Kidney capillary endothelial cell (primary cell): ENCODE data around the gene BCAS3.
"Not testable (repeated sequence)": the region's sequence is repeated elsewhere in the genome, so short reads cannot be mapped to it uniquely, and the experiment has no call there.

Source experiments
- DNase-seq: peaks from one replicate; pipeline ENCODE4 v3.0.0-alpha.2; 2018; ENCODE audit warnings: low spot score

The BCAS3 gene

GRCh38 chr17:61002316-61002736, 324.7 kb downstream of the BCAS3 start:
- peak; percentile 57 for DNase-seq

GRCh38 chr17:61005358-61005757, 327.7 kb downstream of the BCAS3 start:
- no peak for DNase-seq

GRCh38 chr17:61005958-61006357, 328.3 kb downstream of the BCAS3 start:
- DNase-seq = not testable (repeated sequence)

- DNase-seq = no peak
Observed at GRCh38 chr17:61007980-61008379, 330.3 kb downstream of the BCAS3 start.

- no peak for DNase-seq
Observed at GRCh38 chr17:61009663-61010062, 332.0 kb downstream of the BCAS3 start.

GRCh38 chr17:61010661-61011170, 333.1 kb downstream of the BCAS3 start:
- no peak for DNase-seq

- no peak for DNase-seq
Observed at GRCh38 chr17:61011251-61011650, 333.6 kb downstream of the BCAS3 start.

- DNase-seq = no peak
Observed at GRCh38 chr17:61015966-61016365, 338.3 kb downstream of the BCAS3 start.

- DNase-seq = no peak
Observed at GRCh38 chr17:61017317-61018006, 339.8 kb downstream of the BCAS3 start.

GRCh38 chr17:61018938-61019337, 341.3 kb downstream of the BCAS3 start:
- no peak for DNase-seq

- no peak for DNase-seq
Observed at GRCh38 chr17:61023996-61024395, 346.3 kb downstream of the BCAS3 start.

GRCh38 chr17:61026818-61027217, 349.2 kb downstream of the BCAS3 start:
- no peak for DNase-seq

GRCh38 chr17:61029181-61029580, 351.5 kb downstream of the BCAS3 start:
- no peak for DNase-seq

GRCh38 chr17:61040666-61041065, 363.0 kb downstream of the BCAS3 start:
- no peak for DNase-seq

- not testable (repeated sequence) for DNase-seq
Observed at GRCh38 chr17:61042348-61042747, 364.7 kb downstream of the BCAS3 start.

GRCh38 chr17:61047515-61047914, 369.9 kb downstream of the BCAS3 start:
- no peak for DNase-seq

GRCh38 chr17:61048376-61049106, 370.9 kb downstream of the BCAS3 start:
- no peak for DNase-seq

GRCh38 chr17:61053469-61053868, 375.8 kb downstream of the BCAS3 start:
- DNase-seq = peak; percentile 59

- DNase-seq = no peak
Observed at GRCh38 chr17:61054436-61054835, 376.8 kb downstream of the BCAS3 start.

GRCh38 chr17:61057257-61057656, 379.6 kb downstream of the BCAS3 start:
- DNase-seq = peak; percentile 60

- DNase-seq = no peak
Observed at GRCh38 chr17:61058066-61058465, 380.4 kb downstream of the BCAS3 start.

- DNase-seq = no peak
Observed at GRCh38 chr17:61063528-61063927, 385.9 kb downstream of the BCAS3 start.
